Tibial artery (tissue), 4 donors: Measurements from ENCODE around the gene SLC9A9.

ENCODE experiments used
- DNase-seq, 2 donors: peaks; one replicate each; pipeline ENCODE4 v3.0.0-alpha.2; 2019
- H3K27ac ChIP-seq, 2 donors: fragments of 200-600 bp; sonication (generic) in 1 of 2; 1 replicate in 1 of 2; 2 replicates in 1 of 2; pipeline ENCODE4 v1.5.1; 2018 to 2019; ENCODE audit warnings: mild to moderate bottlenecking in 1 of 2
- H3K27me3 ChIP-seq, 2 donors: fragments of 200-600 bp; sonication (generic) in 1 of 2; one replicate each; pipeline versions ENCODE4 v1.5.1 to v1.6.0; 2016 to 2019
- H3K36me3 ChIP-seq, 3 donors: fragments of 200-600 bp; sonication (generic) in 2 of 3; one replicate each; pipeline ENCODE4 v1.5.1; 2016 to 2019; ENCODE audit warnings: mild to moderate bottlenecking in 2 of 3
- H3K4me1 ChIP-seq, 4 donors: fragments of 200-600 bp; sonication (generic) in 2 of 4; 1 replicate in 3 of 4; 2 replicates in 1 of 4; pipeline ENCODE4 v1.5.1; 2016 to 2019
- H3K4me3 ChIP-seq, 2 donors: fragments of 200-600 bp; sonication (generic) in 1 of 2; 1 replicate in 1 of 2; 2 replicates in 1 of 2; pipeline ENCODE4 v1.5.1; 2018 to 2019; ENCODE audit warnings: mild to moderate bottlenecking in 2 of 2
- H3K9me3 ChIP-seq, 3 donors: fragments of 200-600 bp; sonication (generic) in 1 of 3; one replicate each; pipeline ENCODE4 v1.5.1; 2016 to 2019
- CTCF ChIP-seq, 2 experiments: fragments of 200-600 bp in 1 of 2; fragments of 450-650 bp in 1 of 2; IDR thresholded peaks; one replicate each; pipeline ENCODE4 v1.5.1; 2017 to 2019; ENCODE audit warnings: antibody characterized with exemption in 2 of 2, mild to moderate bottlenecking in 1 of 2, moderate library complexity in 1 of 2
- intact Hi-C: fragments of 100-400 bp; cut with DNase I; formaldehyde crosslinking; loops from one replicate; pipeline ENCODE4 v1.15.0; 2023; ENCODE audit warnings: low total_unique reads

Gene SLC9A9

GRCh38 chr3:143753456-143753855 lies 94.8 kb downstream of the SLC9A9 start:
- intact Hi-C loops: no loop called here
- no peaks in the 10 kb centered on the region for H3K9me3 ChIP-seq
- no peak for DNase-seq
- no peaks in the 10 kb centered on the region for H3K4me1 ChIP-seq
- no peaks in the 10 kb centered on the region for H3K27me3 ChIP-seq
- TF ChIP-seq CTCF (IDR thresholded peaks at IDR 0.05): no peak
- no peak overlapping the region for H3K27ac ChIP-seq
- H3K36me3 ChIP-seq: no peaks in the 10 kb centered on the region
- no peak overlapping the region for H3K4me3 ChIP-seq

DNA sequence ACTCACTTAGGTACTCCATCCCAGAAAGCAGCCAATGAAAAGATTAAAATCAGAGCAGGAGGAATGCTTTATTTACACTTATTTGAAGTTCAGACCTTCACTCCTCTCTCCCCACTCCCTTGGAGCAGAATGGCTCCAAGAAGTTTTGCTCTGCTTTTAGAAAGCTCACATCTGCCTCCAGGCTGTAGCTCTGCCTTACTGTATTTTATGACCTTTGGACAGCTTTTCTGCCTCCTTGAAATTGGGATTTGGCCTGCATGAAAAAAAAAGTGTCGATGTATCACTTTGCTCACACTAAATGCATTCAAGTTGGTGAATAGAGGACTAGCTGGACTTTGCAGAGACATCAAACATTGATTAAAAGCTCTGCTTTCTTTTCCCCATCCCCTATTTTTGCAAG lies 95.3 kb downstream of the SLC9A9 start:
- Histone ChIP-seq H3K27me3 (no peaks in the 10 kb centered on the region), H3K9me3 (no peaks in the 10 kb centered on the region), H3K4me3 (no peak overlapping the region), H3K4me1 (no peaks in the 10 kb centered on the region), H3K27ac (no peak overlapping the region), H3K36me3 (no peaks in the 10 kb centered on the region)
- no peak for TF ChIP-seq CTCF (IDR thresholded peaks at IDR 0.05)
- intact Hi-C loops: no loop called here
- DNase-seq: no peak

DNA sequence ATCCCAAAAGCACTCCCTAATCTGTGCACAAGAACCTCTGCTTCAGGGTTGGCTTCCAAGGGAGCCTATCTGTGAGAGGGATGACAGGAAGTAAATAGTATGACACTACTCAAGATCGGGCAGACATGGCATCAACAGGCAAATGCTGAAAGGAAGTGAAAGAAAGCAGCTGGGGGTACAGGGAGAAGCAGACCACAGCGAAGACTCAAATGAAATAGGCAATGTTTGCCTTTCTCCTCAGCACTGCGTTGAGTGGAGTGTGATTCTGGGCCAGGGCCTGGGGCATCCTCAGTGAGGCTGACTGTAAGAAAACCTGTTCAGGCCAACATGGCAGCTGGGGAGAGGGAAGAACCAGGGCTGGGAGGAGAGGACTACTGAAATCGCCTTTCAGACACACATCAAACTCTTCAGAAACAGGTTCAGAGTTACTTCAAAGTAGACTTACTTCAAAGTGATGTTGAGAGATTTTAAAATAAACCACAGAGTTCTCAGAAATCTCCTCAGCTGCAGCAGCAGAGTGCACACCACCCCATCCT lies 96.6 kb downstream of the SLC9A9 start:
- no peaks in the 10 kb centered on the region for H3K27me3 ChIP-seq
- no peak for TF ChIP-seq CTCF (IDR thresholded peaks at IDR 0.05)
- H3K4me1 ChIP-seq: no peaks in the 10 kb centered on the region
- no peaks in the 10 kb centered on the region for H3K36me3 ChIP-seq
- intact Hi-C loops: no loop called here
- H3K9me3 ChIP-seq: no peaks in the 10 kb centered on the region
- no peak for DNase-seq
- H3K4me3 ChIP-seq: no peak overlapping the region
- no peak overlapping the region for H3K27ac ChIP-seq

DNA sequence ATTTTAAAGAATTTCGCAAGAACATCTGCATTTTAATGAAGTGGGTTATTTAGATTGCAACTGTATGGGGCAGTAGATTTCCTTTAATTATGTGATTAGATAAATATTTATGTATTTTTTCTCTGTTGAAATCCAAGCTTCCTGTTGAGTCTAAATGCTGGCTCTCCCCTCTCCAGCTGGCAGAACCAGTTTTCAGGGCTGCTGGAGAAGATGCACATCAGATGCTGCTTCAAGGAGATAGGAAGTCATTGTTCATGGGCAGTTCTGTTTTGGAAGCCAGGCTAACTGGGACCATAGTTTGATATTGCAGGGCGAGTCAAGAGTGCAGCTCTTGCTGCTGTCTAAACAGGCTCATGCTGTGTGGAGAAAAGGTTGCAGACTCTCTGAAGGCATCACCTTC lies 97.4 kb downstream of the SLC9A9 start:
- no peak for DNase-seq
- no peaks in the 10 kb centered on the region for H3K36me3 ChIP-seq
- intact Hi-C loops: no loop called here

GRCh38 chr3:143749926-143750325 lies 98.3 kb downstream of the SLC9A9 start:
- no peak overlapping the region for H3K4me3 ChIP-seq
- intact Hi-C loops: no loop called here
- no peak for DNase-seq
- no peak for TF ChIP-seq CTCF (IDR thresholded peaks at IDR 0.05)
- no peaks in the 10 kb centered on the region for H3K9me3 ChIP-seq
- no peak overlapping the region for H3K27ac ChIP-seq
- no peaks in the 10 kb centered on the region for H3K27me3 ChIP-seq
- H3K36me3 ChIP-seq: no peaks in the 10 kb centered on the region
- H3K4me1 ChIP-seq: no peaks in the 10 kb centered on the region

More for the DNA sequence above, 97.4 kb downstream of the SLC9A9 start:
- TF ChIP-seq CTCF (IDR thresholded peaks at IDR 0.05): no peak
- Histone ChIP-seq H3K9me3 (no peaks in the 10 kb centered on the region), H3K27me3 (no peaks in the 10 kb centered on the region), H3K4me3 (no peak overlapping the region), H3K4me1 (no peaks in the 10 kb centered on the region), H3K27ac (no peak overlapping the region)

- intact Hi-C loops: no loop called here
- H3K9me3 ChIP-seq: peaks cover 0 to 14% (median 13%) of the 10 kb centered on the region in 3 donors
- H3K4me1 ChIP-seq: no peaks in the 10 kb centered on the region
- H3K36me3 ChIP-seq: no peaks in the 10 kb centered on the region
- no peak overlapping the region for H3K27ac ChIP-seq
- TF ChIP-seq CTCF (IDR thresholded peaks at IDR 0.05): no peak
- no peaks in the 10 kb centered on the region for H3K27me3 ChIP-seq
- H3K4me3 ChIP-seq: no peak overlapping the region
- no peak for DNase-seq
Observed at GRCh38 chr3:143737065-143737464, 111.2 kb downstream of the SLC9A9 start.
